A549 (cell line): ENCODE data around the gene ZFP28. TPM values are rescaled to one million over a fixed set of nuclear protein-coding genes. Genes with fewer than 3 reads are reported as not detected.

Experiments
- BHLHE40 ChIP-seq: IDR thresholded peaks from 2 replicates; pipeline ENCODE4 v1.6.1; 2012; ENCODE audit warnings: low read depth, low read length, inconsistent platforms
- EHF ChIP-seq: fragments of 250-450 bp; sonication (Bioruptor Pico); IDR thresholded peaks from 2 replicates; pipeline ENCODE4 v1.5.0; 2020; ENCODE audit warnings: mild to moderate bottlenecking
- MAFK ChIP-seq: fragments of 450-650 bp; IDR thresholded peaks from 2 replicates; pipeline ENCODE4 v1.6.1; 2014; ENCODE audit not compliant: partially characterized antibody
- MAZ ChIP-seq: fragments of 150-350 bp; IDR thresholded peaks from 2 replicates; pipeline ENCODE4 v1.6.1; 2014; ENCODE audit warnings: antibody characterized with exemption, low read depth, low read length, borderline replicate concordance
- RARB ChIP-seq: fragments of 250-450 bp; sonication (Bioruptor Pico); IDR thresholded peaks from 2 replicates; pipeline ENCODE4 v1.8.0; 2021; ENCODE audit warnings: mild to moderate bottlenecking, moderate library complexity
- polyA plus RNA-seq, 4 experiments: library from polyadenylated mRNA; depleted of rRNA in 3 of 4; stranded (reverse); fragments of >200 nt; fragmentation: RNase III in 1 of 4; extraction: RNeasy Plus Mini Kit Qiagen cat#74134 plus additional on column Dnase treatment in 1 of 4; gene quantifications; 2 replicates in 3 of 4; 3 replicates in 1 of 4; pipeline ENCODE4 v1.2.3, GENCODE V29; 2011 to 2017
- TF ChIP-seq, protein P1 (sequence below): IDR thresholded peaks from 2 replicates; pipeline ENCODE4 v1.6.1; 2012
- TF ChIP-seq, protein P2 (sequence below): IDR thresholded peaks from 2 replicates; pipeline ENCODE4 v1.6.1; 2012

ZFP28 gene
- polyA plus RNA-seq, 2 of the 4 experiments (the other 2 are of a cell fraction) = 2.4 to 7.9 TPM

DNA sequence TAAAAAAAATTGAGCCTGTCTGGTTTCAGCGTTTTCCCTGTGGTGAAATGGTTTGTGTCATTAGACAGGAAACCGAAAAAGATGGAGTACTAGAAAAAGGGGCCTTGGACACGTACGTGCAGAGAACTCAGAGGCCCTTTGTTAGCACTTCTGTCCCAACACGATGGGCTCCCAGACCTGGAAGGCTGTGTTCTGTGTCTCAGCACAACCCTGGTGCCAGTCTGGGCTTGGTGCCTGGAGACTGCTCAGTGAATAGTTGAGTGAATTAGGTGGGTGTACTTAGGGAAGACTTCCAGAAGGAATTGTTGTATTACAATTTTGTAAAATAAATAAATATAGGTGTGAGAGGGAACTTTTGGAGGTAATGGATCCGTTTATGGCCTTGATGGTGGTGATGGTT, 65.1 kb downstream of the ZFP28 start (continued):
- TF ChIP-seq, protein P1, sequence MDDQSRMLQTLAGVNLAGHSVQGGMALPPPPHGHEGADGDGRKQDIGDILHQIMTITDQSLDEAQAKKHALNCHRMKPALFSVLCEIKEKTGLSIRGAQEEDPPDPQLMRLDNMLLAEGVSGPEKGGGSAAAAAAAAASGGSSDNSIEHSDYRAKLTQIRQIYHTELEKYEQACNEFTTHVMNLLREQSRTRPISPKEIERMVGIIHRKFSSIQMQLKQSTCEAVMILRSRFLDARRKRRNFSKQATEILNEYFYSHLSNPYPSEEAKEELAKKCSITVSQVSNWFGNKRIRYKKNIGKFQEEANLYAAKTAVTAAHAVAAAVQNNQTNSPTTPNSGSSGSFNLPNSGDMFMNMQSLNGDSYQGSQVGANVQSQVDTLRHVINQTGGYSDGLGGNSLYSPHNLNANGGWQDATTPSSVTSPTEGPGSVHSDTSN = no peak
- TF ChIP-seq MAZ (no peak), MAFK (no peak), BHLHE40 (no peak), EHF (no peak), RARB (CRISPR knock-in tag) (no peak)
- TF ChIP-seq, protein P2, sequence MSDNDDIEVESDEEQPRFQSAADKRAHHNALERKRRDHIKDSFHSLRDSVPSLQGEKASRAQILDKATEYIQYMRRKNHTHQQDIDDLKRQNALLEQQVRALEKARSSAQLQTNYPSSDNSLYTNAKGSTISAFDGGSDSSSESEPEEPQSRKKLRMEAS = no peak
- TF ChIP-seq, all 56 proteins: peak for 0

Other genes starting within 250 kb of the ZFP28 start
- gene ZSCAN5A, start 224.1 kb upstream of the ZFP28 start, polyA plus RNA-seq (2011; rRNA removed) = 13.3 and 16.1 TPM in 2 replicates
- gene ZSCAN5A, start 224.1 kb upstream of the ZFP28 start, polyA plus RNA-seq (2017; fragmentation: RNase III; extraction: RNeasy Plus Mini Kit Qiagen cat#74134 plus additional on column Dnase treatment) = 10.8 to 12.2 TPM (median 12.0 TPM) in 3 replicates
- gene ZNF582, start 145.4 kb upstream of the ZFP28 start, polyA plus RNA-seq (2011; rRNA removed) = 3.2 TPM in 2 replicates
- 1.0 to 1.5 TPM (median 1.1 TPM) in 3 replicates for gene ZNF582, start 145.4 kb upstream of the ZFP28 start, polyA plus RNA-seq (2017; fragmentation: RNase III; extraction: RNeasy Plus Mini Kit Qiagen cat#74134 plus additional on column Dnase treatment)
- gene ZNF583, start 134.6 kb upstream of the ZFP28 start, polyA plus RNA-seq (2011; rRNA removed) = 3.4 and 4.8 TPM in 2 replicates
- 2.9 to 4.2 TPM (median 3.4 TPM) in 3 replicates for gene ZNF583, start 134.6 kb upstream of the ZFP28 start, polyA plus RNA-seq (2017; fragmentation: RNase III; extraction: RNeasy Plus Mini Kit Qiagen cat#74134 plus additional on column Dnase treatment)
- gene ZNF667, start 61.6 kb upstream of the ZFP28 start, polyA plus RNA-seq (2011; rRNA removed) = not detected in 2 replicates
- gene ZNF667, start 61.6 kb upstream of the ZFP28 start, polyA plus RNA-seq (2017; fragmentation: RNase III; extraction: RNeasy Plus Mini Kit Qiagen cat#74134 plus additional on column Dnase treatment) = not detected in 3 replicates
- 0.18 and 0.20 TPM in 2 replicates for gene ZNF471, start 31.1 kb upstream of the ZFP28 start, polyA plus RNA-seq (2011; rRNA removed)
- 0.04 to 0.16 TPM (median 0.07 TPM) in 3 replicates for gene ZNF471, start 31.1 kb upstream of the ZFP28 start, polyA plus RNA-seq (2017; fragmentation: RNase III; extraction: RNeasy Plus Mini Kit Qiagen cat#74134 plus additional on column Dnase treatment)
- 2.8 and 3.9 TPM in 2 replicates for gene ZNF470, start 28.5 kb downstream of the ZFP28 start, polyA plus RNA-seq (2011; rRNA removed)
- 1.6 to 1.7 TPM (median 1.7 TPM) in 3 replicates for gene ZNF470, start 28.5 kb downstream of the ZFP28 start, polyA plus RNA-seq (2017; fragmentation: RNase III; extraction: RNeasy Plus Mini Kit Qiagen cat#74134 plus additional on column Dnase treatment)
- gene ZNF71, start 56.4 kb downstream of the ZFP28 start, polyA plus RNA-seq (2011; rRNA removed) = 6.7 and 6.8 TPM in 2 replicates
- 6.9 to 8.1 TPM (median 7.9 TPM) in 3 replicates for gene ZNF71, start 56.4 kb downstream of the ZFP28 start, polyA plus RNA-seq (2017; fragmentation: RNase III; extraction: RNeasy Plus Mini Kit Qiagen cat#74134 plus additional on column Dnase treatment)
- 0.15 TPM in 1 of 2 replicates, not detected in the other for gene SMIM17, start 104.2 kb downstream of the ZFP28 start, polyA plus RNA-seq (2011; rRNA removed)
- not detected in 3 replicates for gene SMIM17, start 104.2 kb downstream of the ZFP28 start, polyA plus RNA-seq (2017; fragmentation: RNase III; extraction: RNeasy Plus Mini Kit Qiagen cat#74134 plus additional on column Dnase treatment)
- gene ZNF835, start 132.8 kb downstream of the ZFP28 start, polyA plus RNA-seq (2011; rRNA removed) = not detected in 2 replicates
- not detected in 3 replicates for gene ZNF835, start 132.8 kb downstream of the ZFP28 start, polyA plus RNA-seq (2017; fragmentation: RNase III; extraction: RNeasy Plus Mini Kit Qiagen cat#74134 plus additional on column Dnase treatment)